HUES6 (cell line): Measurements from ENCODE around the gene ATP6AP2.

Source experiments
- H3K27ac ChIP-seq: 2 replicates; pipeline ENCODE4 v1.7.0; 2013; ENCODE audit warnings: low read depth, mild to moderate bottlenecking, low read length, inconsistent platforms
- H3K27me3 ChIP-seq: 2 replicates; pipeline ENCODE4 v1.6.1; 2013; ENCODE audit warnings: low read length; ENCODE audit not compliant: control insufficient read depth, insufficient read depth
- H3K36me3 ChIP-seq: 2 replicates; pipeline ENCODE4 v1.6.1; 2013; ENCODE audit warnings: low read length; ENCODE audit not compliant: control insufficient read depth, insufficient read depth
- H3K4me1 ChIP-seq: 2 replicates; pipeline ENCODE4 v1.6.1; 2013; ENCODE audit warnings: low read length; ENCODE audit not compliant: control insufficient read depth, insufficient read depth
- H3K4me3 ChIP-seq: 2 replicates; pipeline ENCODE4 v1.5.1; 2013; ENCODE audit warnings: low read depth, low read length
- H3K9ac ChIP-seq: one replicate; pipeline ENCODE4 v1.6.1; 2013; ENCODE audit warnings: mild to moderate bottlenecking, low read length
- H3K9me3 ChIP-seq: 2 replicates; pipeline ENCODE4 v1.6.1; 2013; ENCODE audit warnings: low read depth, low read length; ENCODE audit not compliant: control insufficient read depth, insufficient read depth

The ATP6AP2 gene, protein sequence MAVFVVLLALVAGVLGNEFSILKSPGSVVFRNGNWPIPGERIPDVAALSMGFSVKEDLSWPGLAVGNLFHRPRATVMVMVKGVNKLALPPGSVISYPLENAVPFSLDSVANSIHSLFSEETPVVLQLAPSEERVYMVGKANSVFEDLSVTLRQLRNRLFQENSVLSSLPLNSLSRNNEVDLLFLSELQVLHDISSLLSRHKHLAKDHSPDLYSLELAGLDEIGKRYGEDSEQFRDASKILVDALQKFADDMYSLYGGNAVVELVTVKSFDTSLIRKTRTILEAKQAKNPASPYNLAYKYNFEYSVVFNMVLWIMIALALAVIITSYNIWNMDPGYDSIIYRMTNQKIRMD

DNA sequence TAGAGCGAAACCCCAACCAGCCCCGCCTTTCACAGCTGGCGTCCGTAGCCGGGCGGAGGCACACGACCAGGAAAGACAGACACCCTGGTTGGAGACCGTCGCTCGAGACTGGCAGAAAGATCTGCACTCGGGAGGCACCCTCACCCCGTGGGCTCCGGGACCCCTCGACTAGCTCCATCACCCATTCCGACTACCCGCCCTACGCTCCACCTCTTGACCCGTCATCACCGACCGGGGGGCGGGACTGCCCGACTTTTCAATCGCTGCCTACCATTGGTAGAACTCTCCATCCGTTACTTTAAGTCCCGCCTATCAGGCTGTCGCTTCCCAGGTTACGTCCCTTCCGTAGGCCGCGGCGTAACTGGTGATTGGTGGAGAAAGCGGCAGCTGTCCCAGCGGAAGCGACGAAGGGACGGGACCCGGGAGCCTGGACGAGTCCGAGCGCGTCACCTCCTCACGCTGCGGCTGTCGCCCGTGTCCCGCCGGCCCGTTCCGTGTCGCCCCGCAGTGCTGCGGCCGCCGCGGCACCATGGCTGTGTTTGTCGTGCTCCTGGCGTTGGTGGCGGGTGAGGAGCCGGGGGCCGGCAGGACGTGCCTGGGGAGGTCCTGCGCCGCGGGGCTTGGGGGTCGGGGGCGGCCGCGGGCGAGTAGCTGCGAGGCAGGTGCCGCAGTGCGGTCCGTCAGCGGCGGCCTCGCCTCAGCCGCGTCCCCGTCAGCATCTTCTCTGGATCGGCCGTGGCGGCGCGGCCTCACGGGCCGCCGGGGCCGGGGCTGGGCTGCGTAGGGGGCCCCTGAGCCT lies at the start of gene ATP6AP2:
Gene ATP6AP2, plus strand, starts transcription at position 434 of the 799 bp plus-strand sequence. Its CDS starts 96 bp downstream, at position 530.
- H3K9me3 ChIP-seq, result peaks cover 3% of the 10 kb centered on the region; the same call in 1 of the 2 replicates
- H3K4me1 ChIP-seq, result 0 out of 2 replicates have a peak, but pooled peaks cover 3% of the 10 kb centered on the region
- peak within 1 kb of the TSS; percentile 73 for H3K9ac ChIP-seq
- H3K4me3 ChIP-seq, result peak within 1 kb of the TSS; percentile 95
- no peak within 1 kb of the TSS for H3K27ac ChIP-seq
- no peaks in the 10 kb centered on the region for H3K27me3 ChIP-seq
- no peaks in the 10 kb centered on the region for H3K36me3 ChIP-seq

DNA sequence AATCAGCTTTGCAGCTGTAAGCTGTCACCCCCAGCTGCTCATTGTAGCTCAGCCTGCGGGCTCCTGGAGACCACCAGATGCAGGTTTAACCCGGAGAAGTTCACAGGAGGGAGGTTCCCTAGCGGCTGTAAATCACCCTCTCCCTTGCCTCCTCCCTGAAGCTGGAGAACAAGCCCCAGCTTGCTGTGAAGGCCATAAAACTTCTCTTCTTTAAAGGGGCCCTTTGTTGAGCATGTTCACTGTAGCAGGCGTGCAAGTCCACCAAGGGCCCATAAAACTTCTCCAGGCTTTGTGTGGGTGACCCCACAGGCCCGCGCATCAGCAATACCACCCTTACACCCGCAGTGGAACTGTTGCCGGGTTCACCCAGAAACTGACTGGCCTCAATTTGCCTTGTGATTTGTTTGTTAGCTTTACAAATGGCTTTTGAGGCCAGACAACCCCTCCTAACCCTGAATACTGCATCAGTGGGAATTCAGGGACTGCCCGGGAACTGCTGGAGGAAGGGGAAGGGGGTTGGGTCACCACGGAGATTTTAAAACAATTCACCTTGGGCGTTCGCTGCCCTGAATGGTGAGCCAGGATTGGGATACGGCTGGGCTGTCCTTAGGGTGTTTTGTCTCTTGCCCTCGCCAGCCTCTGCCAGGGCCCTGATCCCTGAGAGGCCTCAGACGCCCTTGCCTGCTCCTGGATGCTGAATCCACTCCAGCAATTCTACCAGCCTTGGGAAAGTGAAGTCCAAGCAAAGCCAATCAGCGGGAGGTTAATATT lies 49.5 kb upstream of the ATP6AP2 start:
- no peaks in the 10 kb centered on the region for H3K27me3 ChIP-seq
- H3K4me1 ChIP-seq, result peaks cover 11% of the 10 kb centered on the region
- peaks cover 7% of the 10 kb centered on the region; the same call in 1 of the 2 replicates for H3K9me3 ChIP-seq
- no peaks in the 10 kb centered on the region for H3K36me3 ChIP-seq
- no peak overlapping the region; the same call in 1 of the 2 replicates for H3K4me3 ChIP-seq
- no peak overlapping the region; the same call in 1 of the 2 replicates for H3K27ac ChIP-seq
- no peak overlapping the region for H3K9ac ChIP-seq

DNA sequence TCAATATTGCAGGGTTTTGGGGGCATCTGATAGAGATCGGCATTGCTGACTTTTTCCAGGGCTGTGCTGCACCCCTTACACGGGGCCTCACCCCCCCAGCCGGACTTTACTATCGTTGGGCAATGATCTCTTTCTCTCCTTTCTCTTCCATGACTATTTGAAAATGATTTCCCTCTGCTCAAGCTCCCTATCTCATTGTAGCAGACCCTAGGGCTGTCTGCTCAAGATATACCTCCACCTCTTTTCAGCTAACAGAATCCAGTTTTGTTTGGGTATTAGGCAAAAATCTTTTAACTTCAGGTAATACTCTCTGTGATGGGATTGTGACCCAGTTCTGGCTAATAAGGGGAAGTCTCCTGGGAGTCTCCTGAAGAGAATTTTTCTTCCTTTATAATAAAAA lies 43.5 kb upstream of the ATP6AP2 start:
- Histone ChIP-seq H3K4me3 (no peak overlapping the region), H3K9me3 (no peaks in the 10 kb centered on the region; the same call in 1 of the 2 replicates), H3K4me1 (peaks cover 15% of the 10 kb centered on the region), H3K9ac (no peak overlapping the region), H3K27ac (no peak overlapping the region), H3K27me3 (no peaks in the 10 kb centered on the region), H3K36me3 (no peaks in the 10 kb centered on the region)

DNA sequence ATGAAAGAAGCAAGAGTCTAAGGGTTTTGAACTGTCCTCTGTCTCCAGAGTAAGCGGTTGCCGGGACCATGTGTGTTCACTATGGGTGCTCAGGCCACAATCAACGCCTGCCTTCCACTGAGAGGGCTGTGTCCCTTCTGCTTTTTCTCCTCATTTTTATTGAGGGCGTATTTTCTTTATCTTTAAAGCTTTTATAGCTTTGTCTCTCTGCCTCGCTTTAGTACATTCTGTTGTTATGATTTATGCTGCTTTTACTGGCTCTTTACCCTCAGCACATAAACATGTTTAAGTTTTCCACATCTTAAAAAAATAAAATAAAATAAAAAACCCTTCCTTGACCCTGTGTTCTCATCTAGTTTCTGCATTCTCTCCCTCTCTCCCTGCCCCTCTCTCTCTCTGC lies 42.4 kb upstream of the ATP6AP2 start:
- Histone ChIP-seq H3K27me3 (no peaks in the 10 kb centered on the region), H3K4me3 (no peak overlapping the region), H3K9ac (no peak overlapping the region), H3K36me3 (no peaks in the 10 kb centered on the region), H3K4me1 (peaks cover 15% of the 10 kb centered on the region), H3K27ac (no peak overlapping the region), H3K9me3 (no peaks in the 10 kb centered on the region; the same call in 1 of the 2 replicates)

DNA sequence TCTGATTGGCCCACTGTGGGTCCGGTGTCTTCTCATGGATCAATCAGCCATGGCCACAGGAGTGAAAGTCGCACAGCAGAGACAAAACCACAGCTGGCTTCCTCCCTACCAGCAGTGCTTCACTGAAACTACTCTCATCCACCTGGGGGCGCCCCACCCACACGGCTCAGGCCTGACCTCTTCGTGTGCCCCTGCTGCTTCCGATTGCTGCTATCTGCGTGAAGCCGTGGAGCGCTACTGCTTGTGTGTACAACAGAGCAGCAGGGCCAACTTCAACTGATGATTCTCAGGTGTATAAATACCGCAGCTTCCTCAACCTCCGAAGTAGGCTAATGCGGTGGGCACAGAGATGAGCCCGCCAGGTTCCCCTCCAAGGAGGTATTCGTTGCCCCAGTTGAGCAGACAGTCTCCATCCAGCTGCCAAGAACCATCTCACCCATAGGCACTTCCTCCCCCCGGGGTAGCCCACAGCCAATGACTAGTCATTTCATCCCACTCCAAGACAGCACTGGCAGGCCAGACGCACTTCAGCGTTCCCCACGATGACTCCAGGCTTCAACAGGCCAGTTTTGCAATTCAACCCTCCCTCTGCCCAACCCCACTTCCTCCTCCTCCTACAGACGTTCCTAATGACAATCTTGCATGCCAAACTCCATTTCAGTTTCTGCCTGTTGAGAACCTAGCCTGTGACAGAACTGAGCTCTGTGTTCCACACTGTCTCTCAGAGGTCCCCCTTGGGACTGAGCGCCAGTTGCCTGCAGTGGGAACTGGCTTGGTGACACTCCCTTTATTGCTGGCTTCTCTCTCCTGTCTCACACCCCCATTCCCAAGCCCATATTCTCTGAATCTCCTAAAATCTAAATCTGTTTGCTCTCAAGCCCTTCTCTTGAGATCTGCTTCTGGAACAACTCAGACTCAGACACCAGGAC lies 41.3 kb upstream of the ATP6AP2 start:
- Histone ChIP-seq H3K9ac (no peak overlapping the region), H3K4me3 (0 out of 2 replicates have a peak overlapping the region, but pooled peaks have one; percentile 7), H3K9me3 (no peaks in the 10 kb centered on the region; the same call in 1 of the 2 replicates), H3K27me3 (no peaks in the 10 kb centered on the region), H3K27ac (no peak overlapping the region), H3K4me1 (peaks cover 19% of the 10 kb centered on the region), H3K36me3 (no peaks in the 10 kb centered on the region)

DNA sequence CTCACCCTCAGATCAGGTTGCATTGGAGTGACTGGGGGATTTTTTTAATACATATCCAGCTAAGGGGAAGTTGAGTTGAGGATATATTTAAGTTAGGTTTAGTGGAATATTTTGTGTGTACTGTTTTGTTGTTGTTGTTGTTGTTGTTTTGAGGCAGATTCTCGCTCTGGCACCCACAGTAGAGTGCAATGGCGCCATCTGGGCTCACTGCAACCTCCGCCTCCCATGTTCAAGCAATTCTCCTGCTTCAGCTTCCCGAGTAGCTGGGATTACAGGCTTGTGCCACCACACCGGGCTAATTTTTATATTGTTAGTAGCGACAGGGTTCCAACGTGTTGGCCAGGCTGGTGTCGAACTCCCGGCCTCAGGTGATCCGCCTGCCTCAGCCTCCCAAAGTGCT lies 38.6 kb upstream of the ATP6AP2 start:
- no peaks in the 10 kb centered on the region for H3K27me3 ChIP-seq
- no peak overlapping the region for H3K4me3 ChIP-seq
- no peak overlapping the region for H3K9ac ChIP-seq
- H3K27ac ChIP-seq, result no peak overlapping the region
- H3K4me1 ChIP-seq, result peaks cover 23% of the 10 kb centered on the region
- no peaks in the 10 kb centered on the region for H3K36me3 ChIP-seq
- no peaks in the 10 kb centered on the region; the same call in 1 of the 2 replicates for H3K9me3 ChIP-seq

DNA sequence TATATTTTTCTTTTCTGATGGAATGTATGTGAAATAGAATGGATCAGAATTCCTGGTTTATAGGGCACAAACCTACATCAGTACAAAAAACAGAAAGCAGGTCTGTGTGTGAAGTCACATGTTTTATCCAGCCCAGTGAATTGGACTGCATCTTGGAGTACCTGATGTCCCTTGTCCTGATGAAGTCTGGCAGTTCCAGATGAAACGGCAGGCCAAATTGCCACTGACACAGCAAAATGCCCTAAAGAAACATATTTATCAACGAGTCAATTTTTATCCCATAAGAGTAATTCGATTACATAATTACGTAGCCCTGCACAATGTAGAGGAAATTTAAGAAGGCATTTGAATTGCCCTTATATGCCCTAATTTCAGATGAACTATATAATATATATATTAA lies 37.8 kb upstream of the ATP6AP2 start:
- H3K4me3 ChIP-seq, result no peak overlapping the region
- peaks cover 23% of the 10 kb centered on the region for H3K4me1 ChIP-seq
- H3K27ac ChIP-seq, result no peak overlapping the region
- no peak overlapping the region for H3K9ac ChIP-seq
- peaks cover 3% of the 10 kb centered on the region; the same call in 1 of the 2 replicates for H3K9me3 ChIP-seq
- no peaks in the 10 kb centered on the region for H3K36me3 ChIP-seq
- no peaks in the 10 kb centered on the region for H3K27me3 ChIP-seq

DNA sequence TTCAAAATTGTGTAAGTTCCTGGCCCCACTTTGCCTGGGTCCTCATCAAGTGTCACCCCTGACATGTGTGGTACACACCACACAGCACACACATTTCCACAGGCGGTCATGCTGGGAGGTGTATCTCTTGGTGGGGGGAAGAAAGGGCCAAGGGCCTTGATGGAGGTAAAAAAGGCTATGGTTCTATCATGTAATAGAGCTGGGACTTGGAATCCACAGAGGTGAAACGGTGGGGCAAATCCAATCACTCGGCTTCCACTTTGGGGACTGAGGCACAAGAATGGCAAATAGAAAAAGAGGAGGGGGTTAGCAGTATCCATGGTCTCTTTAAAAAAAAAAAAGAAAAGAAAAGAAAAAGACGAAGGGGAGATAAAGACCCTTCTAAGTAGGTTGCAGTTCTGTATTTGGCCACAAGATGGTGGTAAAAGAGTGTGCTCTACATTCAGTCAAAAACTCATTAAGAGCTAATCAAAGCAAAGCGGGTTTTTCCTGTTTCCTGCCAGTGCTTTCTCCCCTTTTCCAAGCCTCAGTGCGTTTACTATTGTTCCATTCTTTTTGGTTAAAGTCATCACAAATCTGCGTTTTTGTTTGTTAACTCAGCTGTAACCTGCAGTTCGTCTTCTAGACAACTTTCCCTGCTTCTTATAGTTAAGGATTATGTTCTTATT lies 37.0 kb upstream of the ATP6AP2 start:
- no peak overlapping the region for H3K4me3 ChIP-seq
- peaks cover 23% of the 10 kb centered on the region for H3K4me1 ChIP-seq
- no peaks in the 10 kb centered on the region for H3K36me3 ChIP-seq
- H3K27ac ChIP-seq, result no peak overlapping the region
- no peaks in the 10 kb centered on the region for H3K27me3 ChIP-seq
- peaks cover 5% of the 10 kb centered on the region; the same call in 1 of the 2 replicates for H3K9me3 ChIP-seq
- H3K9ac ChIP-seq, result no peak overlapping the region

DNA sequence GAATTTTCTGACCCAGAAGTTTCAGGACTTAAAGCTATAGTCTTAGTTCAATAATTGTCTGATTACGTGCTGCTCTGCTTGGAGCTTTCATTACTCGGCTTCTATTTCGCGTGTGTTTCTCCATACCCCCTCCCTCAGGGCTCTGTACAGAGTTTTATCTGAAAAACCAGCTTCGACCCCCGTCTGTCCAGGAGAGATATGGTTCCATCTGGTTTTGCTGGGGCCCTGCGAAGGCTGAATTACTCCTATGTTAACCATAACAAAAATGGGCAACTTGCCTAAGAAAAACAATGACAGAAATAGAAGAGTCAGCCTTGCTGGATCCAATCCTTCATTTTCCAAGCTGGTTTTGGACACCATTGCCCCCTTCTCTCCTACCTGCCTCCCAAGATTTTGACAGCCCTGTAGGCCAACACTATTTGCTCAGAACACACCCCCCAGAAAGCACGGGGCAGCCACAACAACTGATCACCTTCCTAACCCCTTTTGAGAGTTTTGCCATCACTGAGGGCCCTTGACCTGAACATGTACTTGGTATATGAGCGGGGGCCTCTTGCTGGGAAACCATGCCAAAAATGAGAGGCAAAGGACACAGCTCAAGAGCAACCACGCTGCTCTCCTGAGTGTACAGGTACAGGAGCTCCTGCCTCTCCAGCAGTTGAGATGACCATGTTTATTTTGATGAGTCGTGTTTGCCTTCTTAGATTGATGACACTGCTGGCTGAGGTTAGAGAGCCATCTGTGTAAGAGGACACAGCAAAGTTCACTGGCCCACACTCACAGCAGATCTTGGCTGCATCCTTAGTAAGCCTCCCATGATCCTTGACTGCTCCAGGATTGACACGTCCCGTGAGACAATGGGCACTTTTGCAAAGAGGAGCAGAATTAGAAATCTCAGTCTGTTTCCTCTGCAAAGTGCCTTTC lies 36.2 kb upstream of the ATP6AP2 start:
- no peak overlapping the region for H3K9ac ChIP-seq

More for the DNA sequence above, 36.2 kb upstream of the ATP6AP2 start:
- H3K4me1 ChIP-seq, result peaks cover 15% of the 10 kb centered on the region; the same call in 1 of the 2 replicates
- no peak overlapping the region for H3K4me3 ChIP-seq
- H3K27ac ChIP-seq, result no peak overlapping the region
- no peaks in the 10 kb centered on the region for H3K36me3 ChIP-seq
- peaks cover 5% of the 10 kb centered on the region; the same call in 1 of the 2 replicates for H3K9me3 ChIP-seq
- no peaks in the 10 kb centered on the region for H3K27me3 ChIP-seq
